ENCODE data around the gene LINGO1.

Gene LINGO1

GRCh38 chr15:77589839-77590238, 42.9 kb downstream of the LINGO1 start:
- no peak for DNase-seq

- DNase-seq: no peak
Observed at GRCh38 chr15:77588126-77588525, 44.6 kb downstream of the LINGO1 start.

GRCh38 chr15:77584691-77585090, 48.0 kb downstream of the LINGO1 start:
- no peak for DNase-seq

- no peak for DNase-seq
Observed at GRCh38 chr15:77584201-77584600, 48.5 kb downstream of the LINGO1 start.

- DNase-seq: no peak
Observed at GRCh38 chr15:77582763-77583162, 49.9 kb downstream of the LINGO1 start.

GRCh38 chr15:77581896-77582569, 50.7 kb downstream of the LINGO1 start:
- DNase-seq: no peak

- no peak for DNase-seq
Observed at GRCh38 chr15:77580996-77581682, 51.6 kb downstream of the LINGO1 start.

GRCh38 chr15:77579498-77580188, 53.1 kb downstream of the LINGO1 start:
- no peak for DNase-seq

- DNase-seq: no peak
Observed at GRCh38 chr15:77578641-77579372, 53.9 kb downstream of the LINGO1 start.

GRCh38 chr15:77577366-77577950, 55.3 kb downstream of the LINGO1 start:
- no peak for DNase-seq

GRCh38 chr15:77576538-77576937, 56.2 kb downstream of the LINGO1 start:
- no peak for DNase-seq

GRCh38 chr15:77575203-77575934, 57.3 kb downstream of the LINGO1 start:
- no peak for DNase-seq

- DNase-seq: no peak
Observed at GRCh38 chr15:77574521-77575202, 58.0 kb downstream of the LINGO1 start.

GRCh38 chr15:77573802-77574201, 58.9 kb downstream of the LINGO1 start:
- no peak for DNase-seq

- DNase-seq: no peak
Observed at GRCh38 chr15:77572186-77572585, 60.5 kb downstream of the LINGO1 start.

GRCh38 chr15:77571741-77572140, 61.0 kb downstream of the LINGO1 start:
- DNase-seq: no peak

- DNase-seq: no peak
Observed at GRCh38 chr15:77571181-77571580, 61.5 kb downstream of the LINGO1 start.

- DNase-seq: no peak
Observed at GRCh38 chr15:77569729-77570125, 63.0 kb downstream of the LINGO1 start.

- no peak for DNase-seq
Observed at GRCh38 chr15:77568973-77569728, 63.6 kb downstream of the LINGO1 start.

- no peak for DNase-seq
Observed at GRCh38 chr15:77568014-77568972, 64.4 kb downstream of the LINGO1 start.

All from stimulated activated CD4-positive, alpha-beta T cell treated with anti-CD3 and anti-CD28 coated beads, Interleukin-4, amount 100 ng/mL, for 24 hours (primary cell).